Heart left ventricle (tissue), 16 donors: ENCODE data around the gene CPT1B. TPM values are rescaled to one million over a fixed set of nuclear protein-coding genes. Genes with fewer than 3 reads are reported as not detected.

Experiments
- ATAC-seq, 4 donors: fragments of 200-7000 bp; cut with Tn5 transposase; one replicate each; pipeline ENCODE4 v1.9.1; 2020 to 2022; ENCODE audit warnings: moderate library complexity in 4 of 4, mild to moderate bottlenecking in 3 of 4, moderate number of reproducible peaks in 1 of 4
- DNase-seq, 5 donors: peaks; one replicate each; pipeline ENCODE4 v3.0.0-alpha.2; 2020
- H3K27ac ChIP-seq, 12 donors: fragments of 200-600 bp; sonication (generic) in 4 of 12; one replicate each; pipeline versions ENCODE4 v1.5.0 to v1.8.0; 2016 to 2022; ENCODE audit warnings: mild to moderate bottlenecking in 2 of 12
- H3K27me3 ChIP-seq, 9 donors: fragments of 200-600 bp; sonication (generic) in 2 of 9; one replicate each; pipeline versions ENCODE4 v1.5.1 to v1.8.0; 2016 to 2022; ENCODE audit warnings: mild to moderate bottlenecking in 3 of 9
- H3K36me3 ChIP-seq, 9 donors: fragments of 200-600 bp; sonication (generic) in 2 of 9; one replicate each; pipeline versions ENCODE4 v1.5.0 to v1.8.0; 2018 to 2022; ENCODE audit warnings: mild to moderate bottlenecking in 2 of 9
- H3K4me1 ChIP-seq, 12 donors: fragments of 200-600 bp; sonication (generic) in 4 of 12; one replicate each; pipeline versions ENCODE4 v1.5.0 to v1.8.0; 2016 to 2022; ENCODE audit warnings: mild to moderate bottlenecking in 3 of 12
- H3K4me3 ChIP-seq, 12 donors: fragments of 200-600 bp; sonication (generic) in 4 of 12; one replicate each; pipeline versions ENCODE4 v1.5.0 to v1.8.0; 2017 to 2022; ENCODE audit warnings: mild to moderate bottlenecking in 9 of 12, moderate library complexity in 4 of 12
- H3K9me3 ChIP-seq, 12 donors: fragments of 200-600 bp; sonication (generic) in 4 of 12; one replicate each; pipeline versions ENCODE4 v1.5.0 to v1.8.0; 2016 to 2022; ENCODE audit warnings: mild to moderate bottlenecking in 1 of 12
- POLR2A ChIP-seq, 2 donors: fragments of 450-650 bp; IDR thresholded peaks; one replicate each; pipeline ENCODE4 v1.6.1; 2017; ENCODE audit warnings: antibody characterized with exemption in 2 of 2, mild to moderate bottlenecking in 2 of 2, moderate library complexity in 2 of 2
- WGBS, 4 donors: extraction: QIAGEN DNeasy Blood & Tissue Kit in 2 of 4; methylation state at CpG; one replicate each; pipeline versions ENCODE4 v1.1.5 to v1.1.7; 2013 to 2018; 5-methylcytosine and 5-hydroxymethylcytosine counted together
- intact Hi-C, 10 donors: fragments of 100-400 bp; cut with DNase I; formaldehyde crosslinking; loops; one replicate each; pipeline versions ENCODE4 v1.11.1 to v1.14.2; 2022
- polyA plus RNA-seq, 2 donors: library from polyadenylated mRNA; stranded (reverse); fragments of 200-250 nt; gene quantifications; one replicate each; pipeline ENCODE4 v1.2.3, GENCODE V29; 2013
- total RNA-seq, 9 donors: library from RNA; depleted of rRNA in 2 of 9; stranded (reverse); fragments of >200 nt in 2 of 9; fragmentation: NEBNext Ultra II Directional in 3 of 9; extraction: Animal tissue kit (Norgen Biotek cat#: 25700) in 3 of 9; gene quantifications; one replicate each; pipeline versions ENCODE4 v1.1.0 to v1.2.4, GENCODE V29; 2016 to 2023
- TF ChIP-seq, protein P1 (sequence below), 12 donors: fragments of 200-600 bp; sonication (generic) in 4 of 12; IDR thresholded peaks; one replicate each; pipeline versions ENCODE4 v1.5.0 to v1.8.0; 2018 to 2022; ENCODE audit warnings: antibody characterized with exemption in 12 of 12, mild to moderate bottlenecking in 5 of 12
- donor health status: ischemic (EF 13 %, LVEDD 7.1; RV severe dilation, severe dysfunction).
- donor health status: healthy with polysubstance abuse.
- donor health status: DM: no; HTN: yes; CAD: no.
- donor health status: DM: no; HTN: no; CAD: no.
- donor health status: ischemic (EF 25% LVEDD 6.9; RV normal size, moderate dysfunction).
- donor health status: ischemic (EF 25% LVEDD 5.7; RV mildly dilated, moderate dysfunction).
- donor health status: healthy.
- donor health status: DM: yes; HTN: yes; CAD: no.
- donor health status: ischemic (EF 35%, LVEDD 5.7; RV mildly dilated, moderate dysfunction).
- donor health status: nonischemic (EF 11% LVEDD 7.7; RV severe dilation, severe dysfunction).
- donor health status: DM: yes; HTN: yes; CAD: no.
- donor health status: PGD.
- donor health status: ischemic (EF 29% LVEDD 5.4; RV normal size, mild dysfunction).
- donor health status: nonischemic (EF 23%, LVEDD 6.1; RV moderate dilation, normal function).

CPT1B gene
- total and polyA plus RNA-seq, 11 donors = 51.4 to 467 (median 303) TPM

DNA sequence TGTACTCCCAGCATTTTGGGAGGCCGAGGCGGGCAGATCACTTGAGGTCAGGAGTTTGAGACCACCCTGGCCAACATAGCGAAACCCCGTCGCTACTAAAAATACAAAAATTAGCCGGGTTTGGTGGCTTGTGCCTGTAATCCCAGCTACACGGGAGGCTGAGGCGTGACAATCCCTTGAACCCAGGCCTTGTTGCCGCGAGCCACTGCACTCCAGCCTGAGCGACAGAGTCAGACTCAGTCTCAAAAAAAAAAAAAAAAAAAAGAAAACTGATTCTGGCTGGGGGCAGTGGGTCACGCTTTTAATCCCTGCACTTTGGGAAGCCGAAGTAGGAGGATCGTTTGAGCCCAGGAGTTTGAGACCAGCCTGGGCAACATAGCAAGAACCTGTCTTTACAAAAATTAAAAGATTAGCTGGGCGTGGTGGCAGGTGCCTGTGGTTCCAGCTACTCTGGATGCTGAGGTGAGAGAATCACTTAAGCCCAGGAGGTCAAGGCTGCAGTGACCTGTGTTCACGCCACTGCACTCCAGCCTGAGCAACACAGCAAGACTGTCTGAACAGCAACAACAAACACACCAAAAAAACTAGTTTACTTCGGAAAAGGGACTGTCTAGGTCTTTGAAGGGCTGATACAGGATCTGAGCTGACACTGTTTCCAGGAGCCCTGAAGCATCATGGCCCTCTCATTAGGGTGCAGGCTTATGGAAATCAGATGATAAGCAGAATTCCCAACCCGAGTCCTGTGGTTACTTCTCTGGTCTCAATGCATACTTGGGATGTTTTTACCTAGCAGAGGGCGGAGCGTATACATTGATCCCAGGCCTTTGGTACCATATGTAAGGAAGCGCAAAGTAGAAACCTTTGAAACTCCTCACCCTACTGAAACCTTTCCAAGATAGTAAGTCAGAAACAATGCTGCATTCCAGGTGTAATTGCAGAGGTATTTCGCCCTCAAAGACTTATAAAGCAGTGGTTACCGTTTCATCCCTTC, 6.2 kb upstream of the CPT1B start:
- no peak for TF ChIP-seq POLR2A (IDR thresholded peaks at IDR 0.05)
- TF ChIP-seq, protein P1, sequence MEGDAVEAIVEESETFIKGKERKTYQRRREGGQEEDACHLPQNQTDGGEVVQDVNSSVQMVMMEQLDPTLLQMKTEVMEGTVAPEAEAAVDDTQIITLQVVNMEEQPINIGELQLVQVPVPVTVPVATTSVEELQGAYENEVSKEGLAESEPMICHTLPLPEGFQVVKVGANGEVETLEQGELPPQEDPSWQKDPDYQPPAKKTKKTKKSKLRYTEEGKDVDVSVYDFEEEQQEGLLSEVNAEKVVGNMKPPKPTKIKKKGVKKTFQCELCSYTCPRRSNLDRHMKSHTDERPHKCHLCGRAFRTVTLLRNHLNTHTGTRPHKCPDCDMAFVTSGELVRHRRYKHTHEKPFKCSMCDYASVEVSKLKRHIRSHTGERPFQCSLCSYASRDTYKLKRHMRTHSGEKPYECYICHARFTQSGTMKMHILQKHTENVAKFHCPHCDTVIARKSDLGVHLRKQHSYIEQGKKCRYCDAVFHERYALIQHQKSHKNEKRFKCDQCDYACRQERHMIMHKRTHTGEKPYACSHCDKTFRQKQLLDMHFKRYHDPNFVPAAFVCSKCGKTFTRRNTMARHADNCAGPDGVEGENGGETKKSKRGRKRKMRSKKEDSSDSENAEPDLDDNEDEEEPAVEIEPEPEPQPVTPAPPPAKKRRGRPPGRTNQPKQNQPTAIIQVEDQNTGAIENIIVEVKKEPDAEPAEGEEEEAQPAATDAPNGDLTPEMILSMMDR (IDR thresholded peaks at IDR 0.05) = no peak
- H3K27ac ChIP-seq = no peak overlapping the region
- H3K9me3 ChIP-seq = no peaks in the 10 kb centered on the region
- DNase-seq (peak in 2 of 5 donors; percentile 6 to 20), ATAC-seq (no peak)
- 94 to 96% (median 96%) methylated on average over 23 of the region's 23 CpGs for WGBS, 4 donors
- peaks cover 3 to 37% (median 20%) of the 10 kb centered on the region in 12 donors for H3K4me1 ChIP-seq
- H3K27me3 ChIP-seq = no peaks in the 10 kb centered on the region
- intact Hi-C loops = loop anchor here in 1 of 10 donors (5.0 kb wide), 1 partner anchor 77 kb away; the partner anchor contains the start of genes LMF2 and NCAPH2
- H3K4me3 ChIP-seq = peak overlapping the region in 3 of 12 donors; percentile 62 to 89 (median 86)
- peaks cover 0 to 18% (median 6%) of the 10 kb centered on the region in 9 donors for H3K36me3 ChIP-seq

DNA sequence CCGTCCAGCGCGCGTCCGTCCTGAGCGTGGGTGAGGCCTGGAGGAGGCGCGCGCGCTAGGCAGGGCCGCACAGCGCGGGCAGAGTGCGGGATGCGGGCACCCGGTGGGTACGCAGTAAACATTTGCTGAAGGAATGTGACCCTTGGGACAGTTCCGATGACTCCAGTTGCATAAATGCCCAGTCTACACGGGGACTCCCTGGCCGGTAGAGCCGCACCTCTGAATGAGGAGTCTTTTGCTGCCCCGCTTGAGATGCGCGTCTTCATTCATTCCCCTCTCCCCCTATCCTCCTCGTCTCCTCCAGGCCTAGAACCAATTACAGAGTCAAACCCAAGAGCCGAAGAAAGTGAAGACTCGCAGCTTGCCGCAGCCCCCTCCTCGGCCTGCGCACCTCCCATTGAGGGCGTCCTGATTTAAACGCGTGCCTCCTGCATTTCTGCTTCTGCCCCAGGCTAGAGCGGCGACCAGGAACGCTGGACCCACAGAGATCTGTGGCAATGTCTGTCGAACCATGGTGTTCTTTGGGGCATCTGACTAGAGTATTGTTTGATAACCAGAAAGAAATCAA, 5.2 kb upstream of the CPT1B start:
- Histone ChIP-seq H3K27me3 (no peaks in the 10 kb centered on the region), H3K27ac (peak overlapping the region; percentile 5 to 100 (median 99)), H3K4me3 (peak overlapping the region; percentile 56 to 91 (median 76)), H3K4me1 (peaks cover 3 to 47% (median 30%) of the 10 kb centered on the region in 12 donors), H3K9me3 (no peaks in the 10 kb centered on the region), H3K36me3 (peaks cover 0 to 26% (median 12%) of the 10 kb centered on the region in 9 donors)
- DNase-seq = no peak
- intact Hi-C loops = loop anchor here in 1 of 10 donors (2.0 to 5.0 kb wide), 2 partner anchors 57 to 76 kb away; partner anchors contain the start of genes LMF2 and NCAPH2
- WGBS, 4 donors = 7 to 19% (median 9%) methylated on average over 27 to 37 of the region's 37 CpGs
- no peak for TF ChIP-seq POLR2A (IDR thresholded peaks at IDR 0.05)
- TF ChIP-seq, protein P1 (IDR thresholded peaks at IDR 0.05) = peak in 2 of 12 donors; percentile 6 to 45
- peak in 2 of 4 donors; percentile 33 to 36 for ATAC-seq

DNA sequence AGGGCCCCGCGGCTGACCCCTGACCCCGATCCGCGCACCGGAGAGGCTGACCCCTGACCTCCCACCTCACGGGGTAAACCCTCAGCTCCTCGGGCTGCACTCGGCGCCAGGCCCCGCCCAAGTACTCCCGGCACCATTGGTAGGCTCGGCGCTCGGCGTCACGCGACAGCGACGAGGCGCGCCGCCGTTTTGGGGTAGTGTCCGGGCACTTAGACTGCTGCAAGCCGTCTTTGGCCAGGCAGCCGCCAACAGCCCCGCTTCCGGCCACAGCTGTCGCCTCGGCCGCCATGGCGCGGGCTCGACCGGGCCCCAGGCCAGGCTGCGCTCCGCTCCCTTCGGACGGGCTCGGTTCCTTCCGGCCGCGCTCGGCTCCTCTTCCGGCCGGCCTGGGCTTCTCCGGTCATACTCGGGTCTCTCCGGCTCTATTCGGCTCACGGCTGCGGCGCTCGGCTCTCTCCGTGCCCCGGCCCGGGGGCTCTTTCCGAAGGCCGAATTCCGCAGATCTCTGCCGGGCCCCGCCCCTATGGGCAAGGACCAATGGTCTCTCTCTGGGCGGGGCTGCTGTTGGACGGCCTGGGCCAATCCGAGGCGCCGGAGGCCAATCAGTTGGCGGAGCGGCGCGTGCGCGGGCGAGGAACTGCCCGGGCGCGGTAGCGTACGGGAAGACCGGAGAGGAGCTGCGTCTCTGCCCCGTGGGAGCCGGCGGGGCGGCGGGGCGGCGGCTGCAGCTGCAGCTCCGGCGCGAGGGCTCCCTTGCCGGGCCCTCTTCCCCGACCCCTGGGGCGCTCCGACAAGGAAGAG, 4.5 kb upstream of the CPT1B start, which contains the start of gene CHKB:
Gene CHKB, minus strand, starts transcription at position 357 of the 801 bp plus-strand sequence. Its CDS starts 68 bp downstream, at position 289.
- Histone ChIP-seq H3K27me3 (no peaks in the 10 kb centered on the region), H3K9me3 (no peaks in the 10 kb centered on the region), H3K27ac (peak within 1 kb of the TSS; percentile 90 to 100 (median 99)), H3K36me3 (peaks cover 0 to 26% (median 12%) of the 10 kb centered on the region in 9 donors), H3K4me1 (peaks cover 3 to 50% (median 32%) of the 10 kb centered on the region in 12 donors), H3K4me3 (peak within 1 kb of the TSS; percentile 56 to 95 (median 80))
- WGBS, 4 donors = 0% methylated on average over 4 to 96 of the region's 96 CpGs
- peak; percentile 94 to 97 (median 96) for ATAC-seq
- intact Hi-C loops = loop anchor here in 1 of 10 donors (1.0 to 5.0 kb wide), 3 partner anchors 19 to 75 kb away; partner anchors contain the start of genes LMF2 and NCAPH2
- peak; percentile 99 to 100 (median 99) for DNase-seq
- TF ChIP-seq, protein P1 (IDR thresholded peaks at IDR 0.05) = peak in 1 of 12 donors; percentile 3
- peak; percentile 91 to 99 for TF ChIP-seq POLR2A (IDR thresholded peaks at IDR 0.05)
